Stimulated activated CD8-positive, alpha-beta memory T cell treated with anti-CD3 and anti-CD28 coated beads, Interleukin-15, amount 100 ng/mL, for 4 hours (primary cell): Measurements from ENCODE around the gene ADAMTS7.
"Not testable (repeated sequence)": the region's sequence is repeated elsewhere in the genome, so short reads cannot be mapped to it uniquely, and the experiment has no call there.

ENCODE experiments used
- DNase-seq, 2 donors: peaks; one replicate each; pipeline ENCODE4 v3.0.0-alpha.2; 2020; ENCODE audit warnings: low read depth in 2 of 2

Gene ADAMTS7

DNA sequence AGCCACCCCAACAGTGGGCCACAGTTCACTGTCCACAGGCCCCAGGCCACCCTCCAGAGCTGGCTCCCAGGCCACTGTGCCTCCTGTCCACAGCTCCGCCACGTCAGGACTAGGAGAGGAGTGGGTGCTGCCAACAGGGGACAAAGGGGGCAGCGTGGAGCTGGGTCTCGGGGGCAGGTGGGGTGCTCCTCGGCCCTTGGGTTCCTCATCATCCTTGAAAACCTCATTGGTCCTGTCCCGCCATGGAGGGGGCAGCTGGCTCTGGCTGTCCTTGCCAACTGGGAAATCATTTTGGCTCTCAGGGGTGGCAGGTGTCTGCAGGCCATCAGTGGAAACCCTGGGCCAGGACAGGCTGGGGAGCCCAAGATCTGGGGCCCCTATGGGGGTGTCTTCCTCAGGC is 45.2 kb downstream of the ADAMTS7 start:
- no peak for DNase-seq

DNA sequence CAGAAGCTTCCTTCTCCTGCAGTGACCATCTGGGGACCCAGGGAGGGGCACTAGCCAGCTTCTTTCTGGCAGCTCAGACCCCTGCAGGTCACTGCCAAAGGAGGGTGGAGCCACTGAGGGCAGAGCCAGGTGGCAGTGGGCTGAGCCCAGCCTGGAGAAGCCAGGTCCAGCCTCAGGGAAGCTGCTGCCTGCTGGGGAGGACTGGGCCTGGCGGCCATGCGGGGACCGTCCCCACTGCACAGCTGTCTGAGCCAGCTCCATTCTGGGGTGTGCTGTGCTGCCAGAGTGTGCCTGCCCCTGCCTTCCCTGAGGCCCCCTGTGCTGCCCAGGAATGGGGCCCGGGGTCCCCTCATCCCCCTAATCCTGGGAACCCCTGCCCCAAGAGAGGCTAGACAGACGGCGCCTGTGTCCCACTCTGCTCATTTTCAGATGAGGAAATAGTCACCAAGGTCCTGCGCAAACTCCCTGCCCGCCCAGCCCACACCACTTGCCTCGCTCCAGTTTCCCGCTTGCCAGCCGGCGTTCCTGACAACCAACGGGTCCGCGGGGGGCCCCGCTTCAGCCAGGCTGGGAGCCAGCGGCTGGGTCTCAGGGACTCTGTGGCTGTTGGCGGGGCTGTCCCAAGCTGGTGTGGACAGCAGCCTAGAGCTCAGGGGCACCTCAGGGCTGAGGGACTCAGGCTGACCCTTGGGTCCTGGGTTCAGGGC is 46.0 kb downstream of the ADAMTS7 start:
- not testable (repeated sequence) for DNase-seq

GRCh38 chr15:78764340-78765153 is 46.7 kb downstream of the ADAMTS7 start:
- DNase-seq = not testable (repeated sequence)

- DNase-seq = no peak
These were observed 47.4 kb downstream of the ADAMTS7 start for GRCh38 chr15:78763796-78764241.

DNA sequence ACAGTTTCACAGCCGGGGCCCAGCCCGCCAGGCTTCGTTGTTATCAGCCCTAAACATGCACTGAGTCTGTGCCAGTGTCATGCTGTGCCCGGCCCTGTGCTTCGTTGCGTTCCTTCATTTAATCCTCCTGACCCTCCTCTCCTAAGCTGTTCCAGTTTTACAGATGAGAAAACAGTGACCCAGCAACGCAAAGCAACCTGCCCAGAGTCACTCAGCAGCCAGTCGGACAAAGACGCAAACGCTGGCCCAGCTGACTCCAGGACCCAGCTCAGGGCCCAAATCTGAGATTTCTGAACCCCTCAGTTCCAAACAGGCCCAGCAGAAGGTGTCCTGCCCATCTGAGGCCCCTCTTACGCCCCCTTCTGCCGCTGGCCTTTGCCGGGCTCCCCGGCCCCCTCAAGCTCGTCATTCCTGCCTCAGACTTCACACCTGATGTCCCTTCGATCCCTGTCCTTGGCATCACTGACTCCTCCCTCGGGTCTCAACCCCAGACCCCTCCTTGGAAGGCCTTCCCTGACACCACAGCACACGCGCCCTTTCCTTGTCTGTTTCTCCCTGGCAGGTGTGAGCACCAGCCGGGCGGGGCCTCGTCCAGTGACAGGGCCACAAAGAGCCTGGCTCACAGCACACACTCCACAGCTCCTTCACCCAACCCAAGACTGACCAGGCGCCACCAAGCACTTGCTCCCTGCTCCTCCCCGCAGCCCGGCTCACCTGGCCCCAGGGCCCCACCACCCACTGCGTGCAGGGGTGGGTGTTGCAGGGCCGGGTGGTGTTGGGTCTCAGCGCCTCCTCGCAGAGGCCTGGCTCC is 48.1 kb downstream of the ADAMTS7 start:
- no peak for DNase-seq

DNA sequence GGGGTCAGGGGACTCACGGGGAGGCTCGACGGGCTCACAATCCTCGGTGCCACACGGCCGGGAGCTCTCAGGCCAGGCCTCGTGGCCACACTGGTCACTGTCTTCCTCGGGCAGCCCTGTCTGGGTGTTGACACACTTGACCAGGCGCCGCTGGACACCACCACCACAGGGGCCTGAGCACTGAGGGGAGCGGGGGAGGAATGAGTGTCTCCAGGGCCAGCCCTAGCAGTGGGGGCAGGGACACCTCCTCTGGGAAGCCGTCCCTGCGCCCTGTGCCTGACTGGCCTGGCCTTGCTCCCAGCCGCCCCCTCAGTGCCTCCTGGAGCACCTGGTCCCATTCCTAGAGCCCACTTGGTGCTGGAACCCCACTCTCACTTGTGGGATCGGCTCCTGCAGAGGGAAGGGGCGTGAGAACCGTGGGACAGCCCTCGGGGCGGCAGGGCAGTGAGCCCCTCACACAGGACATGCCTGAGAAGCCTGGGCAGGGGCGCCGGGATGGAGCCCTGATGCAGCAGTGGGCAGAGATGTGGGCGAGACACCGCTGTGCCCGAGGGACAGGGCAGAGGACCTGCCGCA is 48.8 kb downstream of the ADAMTS7 start:
- not testable (repeated sequence) for DNase-seq

DNA sequence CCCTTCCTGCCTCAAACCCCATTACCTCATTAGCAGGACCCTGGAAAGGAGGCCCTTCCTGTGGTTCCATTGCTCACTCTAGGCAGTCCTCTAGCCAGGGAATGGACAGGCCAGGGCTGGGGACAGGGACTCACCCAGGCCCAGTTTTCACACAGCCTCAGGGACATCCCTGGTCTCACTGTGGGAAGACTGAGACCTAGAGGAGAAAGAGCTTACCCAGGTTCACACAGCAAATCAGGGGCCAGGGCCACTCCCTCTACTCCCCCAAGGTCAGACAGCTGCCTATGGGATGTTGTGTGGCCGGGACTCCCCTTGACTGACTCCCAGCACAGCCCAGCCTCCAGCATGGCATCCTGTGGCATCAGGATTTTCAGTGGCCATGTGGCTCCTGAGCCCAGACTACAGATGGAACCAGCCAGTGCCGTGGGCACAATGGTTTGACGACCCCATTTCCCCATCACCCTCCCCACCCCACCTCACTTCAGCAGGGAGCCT is 49.3 kb downstream of the ADAMTS7 start:
- no peak for DNase-seq

- peak; percentile 41 to 58 for DNase-seq
These were observed 49.8 kb downstream of the ADAMTS7 start for GRCh38 chr15:78761475-78761874.

DNA sequence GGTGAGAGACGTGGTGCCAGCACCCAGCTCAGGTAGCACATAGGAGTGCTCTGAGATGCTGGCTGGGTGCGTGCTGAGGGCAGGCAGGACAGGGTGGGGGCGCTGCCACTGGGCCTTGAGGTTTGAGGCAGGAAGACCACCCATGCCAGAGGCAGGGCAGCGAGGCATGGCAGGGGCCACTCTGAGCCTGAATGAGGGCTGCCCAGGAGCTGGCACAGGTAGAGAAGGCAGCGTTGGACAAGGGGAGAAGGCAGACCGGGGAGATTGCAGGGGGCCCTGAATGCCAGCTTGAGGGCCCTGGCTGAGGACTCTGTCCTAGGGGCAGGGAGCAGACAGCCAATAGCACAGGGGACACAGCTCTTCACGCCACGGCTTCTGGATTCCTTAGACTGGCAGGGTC is 50.2 kb downstream of the ADAMTS7 start:
- DNase-seq = no peak

GRCh38 chr15:78760091-78760882 is 51.0 kb downstream of the ADAMTS7 start:
- DNase-seq = not testable (repeated sequence)

DNA sequence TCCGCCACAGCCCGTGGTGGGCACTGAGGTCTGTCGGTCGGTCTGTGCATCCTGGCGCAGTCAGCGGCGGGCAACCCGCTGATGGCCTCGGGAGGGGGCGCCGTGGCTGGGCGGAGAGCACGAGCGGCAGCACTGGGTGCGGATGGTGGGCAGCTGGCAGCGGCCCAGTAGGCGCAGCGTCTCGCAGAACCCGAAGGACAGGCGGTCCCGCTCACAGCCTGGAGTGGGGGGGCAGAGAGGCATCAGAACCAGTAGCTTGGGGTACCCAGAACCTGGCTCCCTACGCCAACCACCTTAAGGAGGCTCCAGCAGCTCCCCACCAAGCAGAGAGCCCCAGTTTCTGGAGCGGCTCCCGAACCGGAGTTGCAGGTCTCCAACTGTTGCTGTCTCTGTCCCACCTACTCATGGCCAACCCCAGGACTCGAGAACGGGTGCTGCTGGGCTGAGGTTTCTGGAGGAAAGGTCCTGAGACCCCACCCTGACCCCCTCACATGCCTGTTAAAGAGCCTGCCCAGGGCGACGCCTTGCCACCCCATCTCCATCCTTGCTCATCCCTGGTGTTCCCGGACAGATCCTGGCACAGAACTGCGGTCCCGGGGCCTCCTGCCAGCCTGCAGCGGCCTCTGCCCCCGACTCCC is 51.8 kb downstream of the ADAMTS7 start:
- DNase-seq = not testable (repeated sequence)

- DNase-seq = not testable (repeated sequence)
These were observed 52.6 kb downstream of the ADAMTS7 start for GRCh38 chr15:78758486-78759200.

- DNase-seq = not testable (repeated sequence)
These were observed 53.2 kb downstream of the ADAMTS7 start for GRCh38 chr15:78758084-78758483.

- DNase-seq = no peak
These were observed 53.7 kb downstream of the ADAMTS7 start for GRCh38 chr15:78757636-78757905.

GRCh38 chr15:78756781-78757635 is 54.3 kb downstream of the ADAMTS7 start:
- DNase-seq = not testable (repeated sequence)

GRCh38 chr15:78755900-78756591 is 55.2 kb downstream of the ADAMTS7 start:
- not testable (repeated sequence) for DNase-seq

DNA sequence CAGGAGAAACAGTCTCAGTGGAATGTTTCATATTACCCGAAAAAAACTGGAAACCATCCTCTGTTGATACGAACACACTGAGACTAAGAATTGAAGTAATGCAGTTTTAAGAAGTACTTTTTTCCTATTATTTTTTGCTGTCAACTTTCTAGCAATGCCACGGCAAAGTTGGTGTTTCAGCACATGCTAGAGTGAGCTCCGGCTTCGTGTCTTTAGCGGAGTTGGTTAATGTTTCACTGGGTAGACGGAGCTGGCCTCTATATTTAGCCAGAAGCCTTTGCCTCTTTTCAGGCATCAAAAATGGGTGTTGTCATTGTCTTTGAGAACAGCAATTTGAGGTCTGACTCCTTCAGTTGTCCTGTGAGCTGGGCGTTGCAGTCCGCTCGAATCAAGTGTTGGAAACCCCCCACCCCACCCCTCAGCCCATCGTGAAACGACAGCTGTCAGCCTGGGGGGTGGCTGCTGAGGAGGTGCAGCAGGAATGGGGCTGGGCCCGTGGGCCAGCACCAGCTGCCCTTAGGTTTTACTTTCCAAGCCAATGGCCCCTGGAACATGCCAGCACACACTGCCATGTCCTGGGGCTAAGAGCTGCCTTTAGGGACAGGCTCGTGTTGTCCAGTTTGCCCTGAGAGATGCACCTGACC is 56.5 kb downstream of the ADAMTS7 start:
- not testable (repeated sequence) for DNase-seq
